ENCODE results near the gene FASTKD1.
"Not testable (repeated sequence)": the region's sequence is repeated elsewhere in the genome, so short reads cannot be mapped to it uniquely, and the experiment has no call there.

FASTKD1 gene

GRCh38 chr2:169573160-169573973 is at the start of gene FASTKD1:
FASTKD1 (minus strand) TSS chr2:169573865; CDS start chr2:169572029, 1,836 bp downstream.
- Histone ChIP-seq H3K27ac (ENCODE audit: low read length) (peak within 1 kb of the TSS; percentile 55), H3K36me3 (ENCODE audit: control insufficient read depth, low read depth, low read length) (peaks cover 5% of the 10 kb centered on the region), H3K4me3 (ENCODE audit: low read length) (peak within 1 kb of the TSS; percentile 96), H3K27me3 (ENCODE audit: control insufficient read depth, insufficient read depth, low read length) (no peaks in the 10 kb centered on the region), H3K9me3 (ENCODE audit: control insufficient read depth, low read depth, low read length) (no peaks in the 10 kb centered on the region), H3K4me1 (ENCODE audit: control insufficient read depth, low read depth, low read length) (peaks cover 6% of the 10 kb centered on the region), H3K9ac (ENCODE audit: low read length) (peak within 1 kb of the TSS; percentile 85)

GRCh38 chr2:169623235-169623634 is 49.6 kb upstream of the FASTKD1 start:
- Histone ChIP-seq H3K4me1 (ENCODE audit: control insufficient read depth, low read depth, low read length) (no peaks in the 10 kb centered on the region), H3K4me3 (ENCODE audit: low read length) (no peak overlapping the region), H3K36me3 (ENCODE audit: control insufficient read depth, low read depth, low read length) (peaks cover 30% of the 10 kb centered on the region), H3K9ac (ENCODE audit: low read length) (no peak overlapping the region), H3K9me3 (ENCODE audit: control insufficient read depth, low read depth, low read length) (no peaks in the 10 kb centered on the region), H3K27me3 (ENCODE audit: control insufficient read depth, insufficient read depth, low read length) (no peaks in the 10 kb centered on the region), H3K27ac (ENCODE audit: low read length) (no peak overlapping the region)

GRCh38 chr2:169620509-169620908 is 46.8 kb upstream of the FASTKD1 start:
- Histone ChIP-seq H3K4me3 (ENCODE audit: low read length) (no peak overlapping the region), H3K27ac (ENCODE audit: low read length) (no peak overlapping the region), H3K36me3 (ENCODE audit: control insufficient read depth, low read depth, low read length) (peaks cover 31% of the 10 kb centered on the region)

DNA sequence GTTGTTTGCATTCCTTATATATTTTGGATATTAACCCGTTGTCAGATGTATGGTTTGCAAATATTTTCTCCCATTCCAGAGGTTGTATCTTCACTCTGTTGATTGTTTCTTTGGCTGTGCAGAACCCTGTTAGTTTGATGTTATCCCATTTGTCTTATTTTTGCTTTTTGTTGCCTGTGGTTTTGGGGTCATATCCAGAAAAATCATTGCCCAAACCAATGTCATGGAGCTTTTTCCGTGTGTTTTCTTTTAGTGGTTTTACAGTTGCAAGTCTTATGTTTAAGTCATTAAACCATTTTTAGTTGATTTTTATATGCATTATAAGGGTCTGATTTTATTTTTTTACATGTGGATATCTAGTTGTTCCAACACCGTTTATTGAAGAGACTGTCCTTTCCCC is 46.3 kb upstream of the FASTKD1 start:
- no peaks in the 10 kb centered on the region for H3K27me3 ChIP-seq (ENCODE audit: control insufficient read depth, insufficient read depth, low read length)
- H3K4me3 ChIP-seq (ENCODE audit: low read length), result no peak overlapping the region
- H3K4me1 ChIP-seq (ENCODE audit: control insufficient read depth, low read depth, low read length), result no peaks in the 10 kb centered on the region
- no peak overlapping the region for H3K9ac ChIP-seq (ENCODE audit: low read length)
- peaks cover 36% of the 10 kb centered on the region for H3K36me3 ChIP-seq (ENCODE audit: control insufficient read depth, low read depth, low read length)
- H3K27ac ChIP-seq (ENCODE audit: low read length), result no peak overlapping the region
- H3K9me3 ChIP-seq (ENCODE audit: control insufficient read depth, low read depth, low read length), result no peaks in the 10 kb centered on the region

More at GRCh38 chr2:169620509-169620908, 46.8 kb upstream of the FASTKD1 start:
- Histone ChIP-seq H3K9ac (ENCODE audit: low read length) (no peak overlapping the region), H3K9me3 (ENCODE audit: control insufficient read depth, low read depth, low read length) (no peaks in the 10 kb centered on the region), H3K27me3 (ENCODE audit: control insufficient read depth, insufficient read depth, low read length) (no peaks in the 10 kb centered on the region), H3K4me1 (ENCODE audit: control insufficient read depth, low read depth, low read length) (no peaks in the 10 kb centered on the region)

- peaks cover 61% of the 10 kb centered on the region for H3K36me3 ChIP-seq (ENCODE audit: control insufficient read depth, low read depth, low read length)
- not testable (repeated sequence) for H3K27me3 ChIP-seq (ENCODE audit: control insufficient read depth, insufficient read depth, low read length)
Measured at GRCh38 chr2:169615982-169616381, 42.3 kb upstream of the FASTKD1 start.

DNA sequence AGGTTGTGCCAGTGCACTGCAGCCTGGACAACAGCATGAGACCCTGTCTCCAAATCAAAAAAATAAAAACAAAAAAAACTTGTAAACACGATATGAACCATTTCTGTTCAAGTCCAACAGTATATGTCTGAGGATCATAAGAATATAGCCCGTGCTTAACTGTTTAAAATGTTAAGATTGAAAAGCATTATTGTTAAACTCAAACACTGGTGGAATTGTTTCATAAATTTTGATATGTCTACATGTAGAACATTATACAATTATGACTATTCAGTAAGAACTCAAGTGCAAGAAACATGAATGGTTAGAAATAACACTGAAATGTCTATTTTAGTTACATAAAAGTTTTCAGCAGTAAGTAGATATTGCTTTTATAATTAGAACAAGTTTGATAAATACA is 40.2 kb upstream of the FASTKD1 start:
- Histone ChIP-seq H3K36me3 (ENCODE audit: control insufficient read depth, low read depth, low read length) (peaks cover 69% of the 10 kb centered on the region), H3K9me3 (ENCODE audit: control insufficient read depth, low read depth, low read length) (no peaks in the 10 kb centered on the region), H3K4me1 (ENCODE audit: control insufficient read depth, low read depth, low read length) (no peaks in the 10 kb centered on the region), H3K4me3 (ENCODE audit: low read length) (no peak overlapping the region), H3K9ac (ENCODE audit: low read length) (no peak overlapping the region), H3K27me3 (ENCODE audit: control insufficient read depth, insufficient read depth, low read length) (no peaks in the 10 kb centered on the region), H3K27ac (ENCODE audit: low read length) (no peak overlapping the region)

More at GRCh38 chr2:169615982-169616381, 42.3 kb upstream of the FASTKD1 start:
- H3K27ac ChIP-seq (ENCODE audit: low read length); H3K4me1 ChIP-seq (ENCODE audit: control insufficient read depth, low read depth, low read length); H3K9ac ChIP-seq (ENCODE audit: low read length); H3K9me3 ChIP-seq (ENCODE audit: control insufficient read depth, low read depth, low read length); H3K4me3 ChIP-seq (ENCODE audit: low read length): not testable (repeated sequence)

GRCh38 chr2:169609264-169609663 is 35.6 kb upstream of the FASTKD1 start:
- no peak overlapping the region for H3K4me3 ChIP-seq (ENCODE audit: low read length)
- H3K9ac ChIP-seq (ENCODE audit: low read length), result no peak overlapping the region
- no peak overlapping the region for H3K27ac ChIP-seq (ENCODE audit: low read length)
- H3K36me3 ChIP-seq (ENCODE audit: control insufficient read depth, low read depth, low read length), result peaks cover 76% of the 10 kb centered on the region
- H3K9me3 ChIP-seq (ENCODE audit: control insufficient read depth, low read depth, low read length), result no peaks in the 10 kb centered on the region
- H3K27me3 ChIP-seq (ENCODE audit: control insufficient read depth, insufficient read depth, low read length), result no peaks in the 10 kb centered on the region
- no peaks in the 10 kb centered on the region for H3K4me1 ChIP-seq (ENCODE audit: control insufficient read depth, low read depth, low read length)

- peaks cover 4% of the 10 kb centered on the region for H3K36me3 ChIP-seq (ENCODE audit: control insufficient read depth, low read depth, low read length)
- no peak overlapping the region for H3K4me3 ChIP-seq (ENCODE audit: low read length)
- no peaks in the 10 kb centered on the region for H3K27me3 ChIP-seq (ENCODE audit: control insufficient read depth, insufficient read depth, low read length)
- no peak overlapping the region for H3K9ac ChIP-seq (ENCODE audit: low read length)
- no peaks in the 10 kb centered on the region for H3K9me3 ChIP-seq (ENCODE audit: control insufficient read depth, low read depth, low read length)
- H3K27ac ChIP-seq (ENCODE audit: low read length), result no peak overlapping the region
- H3K4me1 ChIP-seq (ENCODE audit: control insufficient read depth, low read depth, low read length), result no peaks in the 10 kb centered on the region
Measured at GRCh38 chr2:169599568-169599967, 25.9 kb upstream of the FASTKD1 start.

- Histone ChIP-seq H3K9ac (ENCODE audit: low read length) (no peak overlapping the region), H3K27me3 (ENCODE audit: control insufficient read depth, insufficient read depth, low read length) (no peaks in the 10 kb centered on the region), H3K4me3 (ENCODE audit: low read length) (no peak overlapping the region), H3K9me3 (ENCODE audit: control insufficient read depth, low read depth, low read length) (no peaks in the 10 kb centered on the region), H3K4me1 (ENCODE audit: control insufficient read depth, low read depth, low read length) (no peaks in the 10 kb centered on the region), H3K36me3 (ENCODE audit: control insufficient read depth, low read depth, low read length) (peaks cover under 1% of the 10 kb centered on the region), H3K27ac (ENCODE audit: low read length) (no peak overlapping the region)
Measured at GRCh38 chr2:169598982-169599381, 25.3 kb upstream of the FASTKD1 start.

GRCh38 chr2:169596546-169596945 is 22.9 kb upstream of the FASTKD1 start:
- not testable (repeated sequence) for H3K9me3 ChIP-seq (ENCODE audit: control insufficient read depth, low read depth, low read length); H3K9ac ChIP-seq (ENCODE audit: low read length); H3K27me3 ChIP-seq (ENCODE audit: control insufficient read depth, insufficient read depth, low read length); H3K4me1 ChIP-seq (ENCODE audit: control insufficient read depth, low read depth, low read length); H3K27ac ChIP-seq (ENCODE audit: low read length); H3K36me3 ChIP-seq (ENCODE audit: control insufficient read depth, low read depth, low read length); H3K4me3 ChIP-seq (ENCODE audit: low read length)

GRCh38 chr2:169590804-169591203 is 17.1 kb upstream of the FASTKD1 start:
- H3K27me3 ChIP-seq (ENCODE audit: control insufficient read depth, insufficient read depth, low read length), result no peaks in the 10 kb centered on the region
- no peaks in the 10 kb centered on the region for H3K9me3 ChIP-seq (ENCODE audit: control insufficient read depth, low read depth, low read length)
- no peak overlapping the region for H3K27ac ChIP-seq (ENCODE audit: low read length)
- no peak overlapping the region for H3K9ac ChIP-seq (ENCODE audit: low read length)
- no peak overlapping the region for H3K4me3 ChIP-seq (ENCODE audit: low read length)
- no peaks in the 10 kb centered on the region for H3K36me3 ChIP-seq (ENCODE audit: control insufficient read depth, low read depth, low read length)
- peaks cover 2% of the 10 kb centered on the region for H3K4me1 ChIP-seq (ENCODE audit: control insufficient read depth, low read depth, low read length)

DNA sequence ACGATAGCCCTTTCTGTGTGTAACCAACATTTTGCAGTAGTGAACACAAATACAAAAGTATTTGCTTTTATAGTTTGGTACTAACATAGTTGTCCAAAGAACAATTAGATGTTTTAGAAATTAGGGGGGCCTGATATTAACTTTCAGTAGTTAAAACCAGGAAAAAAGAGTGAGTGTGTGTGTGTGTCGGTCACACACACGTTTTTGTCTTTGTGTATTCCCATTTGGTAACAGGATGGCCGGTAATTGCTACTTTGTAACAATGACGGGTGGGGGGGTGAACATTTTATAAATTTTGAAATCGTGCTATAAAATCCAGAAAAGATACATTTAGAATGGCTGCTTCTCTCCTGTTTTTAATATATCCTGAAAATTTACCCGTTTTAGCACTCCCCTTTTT is 12.0 kb upstream of the FASTKD1 start:
- H3K9me3 ChIP-seq (ENCODE audit: control insufficient read depth, low read depth, low read length), result no peaks in the 10 kb centered on the region
- H3K27ac ChIP-seq (ENCODE audit: low read length), result peak overlapping the region; percentile 52
- no peaks in the 10 kb centered on the region for H3K36me3 ChIP-seq (ENCODE audit: control insufficient read depth, low read depth, low read length)
- peaks cover 4% of the 10 kb centered on the region for H3K4me1 ChIP-seq (ENCODE audit: control insufficient read depth, low read depth, low read length)
- no peaks in the 10 kb centered on the region for H3K27me3 ChIP-seq (ENCODE audit: control insufficient read depth, insufficient read depth, low read length)
- peak overlapping the region; percentile 96 for H3K9ac ChIP-seq (ENCODE audit: low read length)
- H3K4me3 ChIP-seq (ENCODE audit: low read length), result peak overlapping the region; percentile 93

Data from iPS-18a (cell line).